Measurements from ENCODE around the gene FILIP1. TPM values are rescaled to one million over a fixed set of nuclear protein-coding genes. Genes with fewer than 3 reads are reported as not detected.
A peak's percentile ranks its signal among the peaks of the same experiment; 100 is the strongest.

Gene FILIP1
- total RNA-seq, 2 donors from 2014 or later: 85.8 to 86.3 TPM

GRCh38 chr6:75268121-75268987 lies 225.2 kb downstream of the FILIP1 start:
- DNase-seq: no peak
- ATAC-seq: no peak
- intact Hi-C loops (cut with DNase I): loop anchor here in 1 of 2 donors (10.0 kb wide), 1 partner anchor 256 kb away; no protein-coding TSS in a partner anchor

- ATAC-seq (peak; percentile 28 to 44), DNase-seq (no peak)
- intact Hi-C loops (cut with DNase I): loop anchor here (2.0 to 10.0 kb wide), 2 partner anchors 257 to 259 kb away; no protein-coding TSS in a partner anchor
Measured at GRCh38 chr6:75267461-75267860, 226.1 kb downstream of the FILIP1 start.

- ATAC-seq: peak; percentile 57 to 72
- intact Hi-C loops (cut with DNase I): loop anchor here (2.0 to 10.0 kb wide), 2 partner anchors 258 to 260 kb away; no protein-coding TSS in a partner anchor
- DNase-seq: no peak
Measured at GRCh38 chr6:75266716-75267291, 226.8 kb downstream of the FILIP1 start.

- intact Hi-C loops (cut with DNase I): loop anchor here in 1 of 2 donors (10.0 kb wide), 1 partner anchor 261 kb away; no protein-coding TSS in a partner anchor
- DNase-seq (no peak), ATAC-seq (no peak)
Measured at GRCh38 chr6:75263401-75263750, 230.2 kb downstream of the FILIP1 start.

GRCh38 chr6:75262716-75263400 lies 230.7 kb downstream of the FILIP1 start:
- ATAC-seq (no peak), DNase-seq (no peak)
- intact Hi-C loops (cut with DNase I): loop anchor here in 1 of 2 donors (10.0 kb wide), 1 partner anchor 262 kb away; no protein-coding TSS in a partner anchor

- DNase-seq (no peak), ATAC-seq (no peak)
- intact Hi-C loops (cut with DNase I): loop anchor here in 1 of 2 donors (10.0 kb wide), 1 partner anchor 264 kb away; no protein-coding TSS in a partner anchor
Measured at GRCh38 chr6:75261299-75261698, 232.3 kb downstream of the FILIP1 start.

- DNase-seq (no peak), ATAC-seq (no peak)
- intact Hi-C loops (cut with DNase I): no loop called here
Measured at GRCh38 chr6:75257343-75258087, 236.1 kb downstream of the FILIP1 start.

GRCh38 chr6:75250552-75250951 lies 243.0 kb downstream of the FILIP1 start:
- no peak for ATAC-seq
- intact Hi-C loops (cut with DNase I): no loop called here
- no peak for DNase-seq

GRCh38 chr6:75249837-75250236 lies 243.8 kb downstream of the FILIP1 start:
- no peak for DNase-seq
- ATAC-seq: no peak
- intact Hi-C loops (cut with DNase I): no loop called here

GRCh38 chr6:75246386-75246785 lies 247.2 kb downstream of the FILIP1 start:
- intact Hi-C loops (cut with DNase I): no loop called here
- DNase-seq: no peak
- ATAC-seq: no peak

GRCh38 chr6:75244063-75244584 lies 249.5 kb downstream of the FILIP1 start:
- intact Hi-C loops (cut with DNase I): no loop called here
- ATAC-seq (peak in 1 of 2 donors; percentile 1), DNase-seq (no peak)

- intact Hi-C loops (cut with DNase I): no loop called here
- ATAC-seq (peak; percentile 98 to 99), DNase-seq (peak; percentile 91)
Measured at GRCh38 chr6:75243333-75244062, 250.1 kb downstream of the FILIP1 start, which contains the start of gene COX7A2. Gene COX7A2 (minus strand): TSS chr6:75243801. CDS start chr6:75243734, 67 bp downstream.

Small RNA genes within 50 kb of the gene (microRNA-seq; reads per million reads assigned to microRNA genes)
- gene MIR4463: 0 reads per million in 2 donors

Other genes starting within 250 kb of the FILIP1 start
- 100 to 1,000 TPM; 689 to 799 TPM for gene COX7A2, start 250.0 kb downstream of the FILIP1 start, total RNA-seq
- gene TMEM30A, start 209.0 kb downstream of the FILIP1 start, total RNA-seq: 10 to 100 TPM; 55.2 to 82.8 TPM
- gene SENP6, start 108.1 kb upstream of the FILIP1 start, total RNA-seq: 10 to 100 TPM; 48.7 to 67.4 TPM

All from left cardiac atrium (tissue), 4 donors.